ENCODE measurements around the gene WNT7A.

GRCh38 chr3:13890377-13891016, 10.6 kb upstream of the WNT7A start:
- TF ChIP-seq REST (IDR thresholded peaks at IDR 0.05; ENCODE audit: insufficient read depth in 1 of 2, low read depth in 2 of 2, low read length in 2 of 2) = no peak
- TF ChIP-seq POLR2AphosphoS5 (IDR thresholded peaks at IDR 0.05; ENCODE audit: low read depth, low read length) = no peak
- TF ChIP-seq TAF1 (IDR thresholded peaks at IDR 0.05; ENCODE audit: borderline replicate concordance, insufficient read depth, low read length) = no peak

Measured in PFSK-1 (cell line).